Measurements from ENCODE around the gene RNF150. TPM values are rescaled to one million over a fixed set of nuclear protein-coding genes. Genes with fewer than 3 reads are reported as not detected.

Gene RNF150
- total RNA-seq, 1 experiment from 2014 or later = 0.14 TPM

DNA sequence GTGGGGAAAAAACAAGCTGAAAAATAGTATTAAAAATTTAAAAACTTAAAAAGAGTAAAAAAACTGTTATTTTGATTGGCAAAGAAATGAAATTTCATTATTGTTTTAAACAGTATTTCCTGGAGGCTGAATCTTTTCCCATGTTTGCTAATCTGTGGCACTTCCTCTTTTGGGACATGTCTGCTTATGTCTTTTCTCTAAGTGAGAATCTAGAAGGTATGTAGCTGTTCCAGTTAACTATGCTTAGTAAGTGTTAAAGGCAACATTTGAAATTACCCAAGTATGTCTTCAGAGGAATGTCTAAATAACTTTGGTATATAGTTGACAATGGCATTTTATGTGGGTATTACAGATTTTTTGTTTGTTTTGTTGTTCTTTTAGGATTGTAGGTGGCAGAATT is 295.5 kb downstream of the RNF150 start:
- Histone ChIP-seq H3K27me3 (replicated peaks; ENCODE audit: control insufficient read depth, insufficient read depth, low read length) (no peaks in the 10 kb centered on the region), H3K36me3 (ENCODE audit: control insufficient read depth, insufficient read depth, low read length) (no peaks in the 10 kb centered on the region), H3K4me1 (0 out of 2 replicates have a peak, but pooled peaks cover 10% of the 10 kb centered on the region), H3K4me3 (ENCODE audit: low read depth, low read length) (no peak overlapping the region), H3K9me3 (peaks cover 3% of the 10 kb centered on the region; the same call in 1 of the 2 replicates)
- TF ChIP-seq, protein P1, sequence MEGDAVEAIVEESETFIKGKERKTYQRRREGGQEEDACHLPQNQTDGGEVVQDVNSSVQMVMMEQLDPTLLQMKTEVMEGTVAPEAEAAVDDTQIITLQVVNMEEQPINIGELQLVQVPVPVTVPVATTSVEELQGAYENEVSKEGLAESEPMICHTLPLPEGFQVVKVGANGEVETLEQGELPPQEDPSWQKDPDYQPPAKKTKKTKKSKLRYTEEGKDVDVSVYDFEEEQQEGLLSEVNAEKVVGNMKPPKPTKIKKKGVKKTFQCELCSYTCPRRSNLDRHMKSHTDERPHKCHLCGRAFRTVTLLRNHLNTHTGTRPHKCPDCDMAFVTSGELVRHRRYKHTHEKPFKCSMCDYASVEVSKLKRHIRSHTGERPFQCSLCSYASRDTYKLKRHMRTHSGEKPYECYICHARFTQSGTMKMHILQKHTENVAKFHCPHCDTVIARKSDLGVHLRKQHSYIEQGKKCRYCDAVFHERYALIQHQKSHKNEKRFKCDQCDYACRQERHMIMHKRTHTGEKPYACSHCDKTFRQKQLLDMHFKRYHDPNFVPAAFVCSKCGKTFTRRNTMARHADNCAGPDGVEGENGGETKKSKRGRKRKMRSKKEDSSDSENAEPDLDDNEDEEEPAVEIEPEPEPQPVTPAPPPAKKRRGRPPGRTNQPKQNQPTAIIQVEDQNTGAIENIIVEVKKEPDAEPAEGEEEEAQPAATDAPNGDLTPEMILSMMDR (IDR thresholded peaks at IDR 0.05; ENCODE audit: insufficient read depth in 1 of 2, low read depth in 1 of 2, low read length in 1 of 2, severe bottlenecking in 1 of 2, unreplicated experiment in 1 of 2) = no peak
- ChIA-PET CTCF (no interaction called here), POLR2A (no interaction called here)
- intact Hi-C loops (cut with micrococcal nuclease; ENCODE audit: unreplicated experiment) = no loop called here
- Mint-ChIP-seq H3K4me3 (ENCODE audit: unreplicated experiment) (no peak overlapping the region), H3K4me1 (ENCODE audit: low read depth, unreplicated experiment) (no peaks in the 10 kb centered on the region), H3K27ac (ENCODE audit: unreplicated experiment) (no peak overlapping the region), H3K9me3 (ENCODE audit: unreplicated experiment) (peaks cover 20% of the 10 kb centered on the region), H3K36me3 (ENCODE audit: insufficient read depth, unreplicated experiment) (no peaks in the 10 kb centered on the region), H3K27me3 (ENCODE audit: insufficient read depth, unreplicated experiment) (no peaks in the 10 kb centered on the region)
- DNase-seq = no peak
- BruUV-seq (replicated peaks) = no TSS peak

DNA sequence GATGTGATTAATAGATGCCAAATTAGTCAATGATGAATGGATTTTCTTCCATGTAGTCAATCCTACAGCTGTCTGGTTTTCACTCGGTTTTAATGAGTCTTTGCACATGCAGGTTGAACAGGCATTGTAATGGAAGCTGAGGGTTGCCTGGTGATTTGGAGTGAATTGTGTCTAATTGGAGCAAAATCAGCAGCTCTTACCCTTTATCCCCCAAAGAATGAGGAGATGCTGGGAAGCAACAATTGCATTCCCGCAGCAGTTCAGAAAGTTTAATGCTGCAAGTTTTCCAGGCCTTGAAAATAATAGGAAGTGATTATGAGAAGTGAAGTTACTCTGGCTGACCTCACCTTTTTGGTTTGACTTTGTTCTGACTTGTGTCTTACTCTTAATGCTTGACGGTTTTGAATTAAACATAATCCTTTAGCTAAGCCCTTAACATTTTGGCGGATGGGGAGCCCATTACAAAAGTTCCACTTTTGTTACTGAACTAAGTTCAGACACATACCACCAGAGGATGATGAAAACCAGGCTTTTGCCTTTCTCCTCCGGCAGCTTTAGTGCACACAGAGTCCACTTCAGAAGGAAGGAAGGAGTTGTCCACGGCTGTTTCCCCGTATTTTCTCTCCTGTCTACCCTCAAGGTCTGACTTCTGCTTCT is 298.3 kb downstream of the RNF150 start:
- no peak for DNase-seq
- Histone ChIP-seq H3K4me1 (0 out of 2 replicates have a peak, but pooled peaks cover 10% of the 10 kb centered on the region), H3K9me3 (no peaks in the 10 kb centered on the region), H3K27me3 (replicated peaks; ENCODE audit: control insufficient read depth, insufficient read depth, low read length) (no peaks in the 10 kb centered on the region; the same call in 1 of the 2 replicates), H3K4me3 (ENCODE audit: low read depth, low read length) (no peak overlapping the region), H3K36me3 (ENCODE audit: control insufficient read depth, insufficient read depth, low read length) (no peaks in the 10 kb centered on the region)
- POLR2A ChIA-PET = no interaction called here
- CTCF ChIA-PET = no interaction called here
- Mint-ChIP-seq H3K27me3 (ENCODE audit: insufficient read depth, unreplicated experiment) (no peaks in the 10 kb centered on the region), H3K36me3 (ENCODE audit: insufficient read depth, unreplicated experiment) (no peaks in the 10 kb centered on the region), H3K4me1 (ENCODE audit: low read depth, unreplicated experiment) (no peaks in the 10 kb centered on the region), H3K27ac (ENCODE audit: unreplicated experiment) (no peak overlapping the region), H3K4me3 (ENCODE audit: unreplicated experiment) (no peak overlapping the region), H3K9me3 (ENCODE audit: unreplicated experiment) (no peaks in the 10 kb centered on the region)
- TF ChIP-seq, protein P1 (IDR thresholded peaks at IDR 0.05; ENCODE audit: insufficient read depth in 1 of 2, low read depth in 1 of 2, low read length in 1 of 2, severe bottlenecking in 1 of 2, unreplicated experiment in 1 of 2) = no peak
- no TSS peak for BruUV-seq (replicated peaks)
- intact Hi-C loops (cut with micrococcal nuclease; ENCODE audit: unreplicated experiment) = no loop called here

DNA sequence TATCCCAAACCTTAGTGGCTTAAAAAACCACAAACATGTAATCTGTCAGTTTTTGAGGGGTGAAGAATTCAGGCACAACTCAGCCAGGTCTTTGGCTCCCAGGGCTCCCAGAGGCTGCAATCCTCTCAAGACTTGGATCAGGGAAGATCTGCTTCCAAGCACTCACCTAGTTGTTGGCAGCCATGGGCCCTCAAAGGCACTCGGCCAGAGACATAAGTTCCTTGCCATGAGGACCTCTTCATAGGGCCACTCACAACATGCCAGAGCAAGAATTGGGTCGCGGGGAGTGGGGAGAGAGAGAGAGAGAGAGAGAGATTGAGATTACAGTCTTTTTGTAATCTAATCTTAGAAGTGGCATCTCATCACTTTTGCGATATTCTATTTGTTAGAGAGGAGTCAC is 300.0 kb downstream of the RNF150 start:
- POLR2A ChIA-PET = no interaction called here

More for the DNA sequence above, 300.0 kb downstream of the RNF150 start:
- Mint-ChIP-seq H3K27me3 (ENCODE audit: insufficient read depth, unreplicated experiment) (no peaks in the 10 kb centered on the region), H3K9me3 (ENCODE audit: unreplicated experiment) (no peaks in the 10 kb centered on the region), H3K36me3 (ENCODE audit: insufficient read depth, unreplicated experiment) (no peaks in the 10 kb centered on the region), H3K4me1 (ENCODE audit: low read depth, unreplicated experiment) (no peaks in the 10 kb centered on the region), H3K4me3 (ENCODE audit: unreplicated experiment) (no peak overlapping the region), H3K27ac (ENCODE audit: unreplicated experiment) (no peak overlapping the region)
- Histone ChIP-seq H3K9me3 (no peaks in the 10 kb centered on the region), H3K36me3 (ENCODE audit: control insufficient read depth, insufficient read depth, low read length) (no peaks in the 10 kb centered on the region), H3K27me3 (replicated peaks; ENCODE audit: control insufficient read depth, insufficient read depth, low read length) (no peaks in the 10 kb centered on the region; the same call in 1 of the 2 replicates), H3K4me1 (no peaks in the 10 kb centered on the region), H3K4me3 (ENCODE audit: low read depth, low read length) (no peak overlapping the region)
- CTCF ChIA-PET = no interaction called here
- DNase-seq = no peak
- BruUV-seq (replicated peaks) = no TSS peak
- TF ChIP-seq, protein P1 (IDR thresholded peaks at IDR 0.05; ENCODE audit: insufficient read depth in 1 of 2, low read depth in 1 of 2, low read length in 1 of 2, severe bottlenecking in 1 of 2, unreplicated experiment in 1 of 2) = no peak
- intact Hi-C loops (cut with micrococcal nuclease; ENCODE audit: unreplicated experiment) = no loop called here

Measured in Caco-2 (cell line).